MCF 10A (cell line): ENCODE data around the gene MINDY1. TPM values are rescaled to one million over a fixed set of nuclear protein-coding genes. Genes with fewer than 3 reads are reported as not detected.

Experiments
- BruUV-seq: library from RNA; stranded (reverse); fragments of 400-500 nt; replicated peaks from 2 replicates; lab custom pipeline; 2021; lab: Mats Ljungman, UMichigan
- CTCF ChIA-PET: fragments of 300-600 bp; sonication (Branson Sonifier 250); formaldehyde crosslinking; extraction: SDS; loops from one replicate; lab custom pipeline; 2021; ENCODE audit warnings: antibody characterized with exemption, inconsistent platforms; lab: Yijun Ruan, JAX
- POLR2A ChIA-PET: fragments of 300-600, 350-650 bp; sonication (Branson Sonifier 250); formaldehyde crosslinking; extraction: SDS; loops from one replicate; lab custom pipeline; 2020; ENCODE audit warnings: antibody characterized with exemption, inconsistent platforms; lab: Yijun Ruan, JAX
- DNase-seq: peaks from one replicate; pipeline ENCODE4 v3.0.0-alpha.2; 2018; ENCODE audit not compliant: unreplicated experiment
- H3K27ac Mint-ChIP-seq: one replicate; pipeline ENCODE4 v1.8.0; 2022; ENCODE audit warnings: mild to moderate bottlenecking, low read depth, mixed read lengths; ENCODE audit not compliant: unreplicated experiment
- H3K27me3 Mint-ChIP-seq: one replicate; pipeline ENCODE4 v1.8.0; 2022; ENCODE audit warnings: mixed read lengths; ENCODE audit not compliant: insufficient read depth, unreplicated experiment
- H3K36me3 Mint-ChIP-seq: one replicate; pipeline ENCODE4 v1.8.0; 2022; ENCODE audit warnings: mild to moderate bottlenecking, moderate library complexity, mixed read lengths; ENCODE audit not compliant: insufficient read depth, unreplicated experiment
- H3K4me1 Mint-ChIP-seq: one replicate; pipeline ENCODE4 v1.8.0; 2022; ENCODE audit warnings: mixed read lengths; ENCODE audit not compliant: insufficient read depth, unreplicated experiment
- H3K4me3 Mint-ChIP-seq: one replicate; pipeline ENCODE4 v1.8.0; 2022; ENCODE audit warnings: mild to moderate bottlenecking, moderate library complexity, mixed read lengths; ENCODE audit not compliant: unreplicated experiment
- H3K9me3 Mint-ChIP-seq: one replicate; pipeline ENCODE4 v1.8.0; 2022; ENCODE audit warnings: mixed read lengths; ENCODE audit not compliant: unreplicated experiment
- intact Hi-C: fragments of 100-400 bp; cut with micrococcal nuclease; formaldehyde crosslinking; loops from 2 replicates; pipeline ENCODE4 v1.14.1; 2022
- total RNA-seq: library from RNA; stranded (reverse); gene quantifications from 2 replicates; pipeline ENCODE4 v1.2.3, GENCODE V29; 2022
- TF ChIP-seq, protein P1 (sequence below): fragments of 200-600 bp; IDR thresholded peaks from one replicate; pipeline ENCODE4 v1.8.0; 2022; ENCODE audit warnings: antibody characterized with exemption, mild to moderate bottlenecking; ENCODE audit not compliant: unreplicated experiment

The MINDY1 gene
- total RNA-seq, 1 experiment from 2014 or later: 8.9 TPM

DNA sequence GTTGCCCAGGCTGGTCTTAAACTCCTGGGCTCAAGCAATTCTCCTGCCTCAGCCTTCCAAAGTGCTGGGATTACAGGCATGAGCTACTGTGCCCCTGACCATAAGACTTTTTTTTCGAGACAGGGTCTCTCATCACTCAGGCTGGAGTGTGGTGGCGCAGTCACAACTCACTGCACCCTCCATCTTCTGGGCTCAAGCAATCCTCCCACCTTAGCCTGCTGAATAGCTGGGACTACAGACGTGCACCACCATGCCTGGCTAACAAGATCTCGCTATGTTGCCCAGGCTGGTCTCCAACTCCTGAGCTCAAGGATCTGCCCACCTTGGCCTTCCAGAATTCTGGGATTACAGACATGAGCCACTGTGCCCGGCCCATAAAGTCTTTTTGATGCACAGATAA is 42.8 kb upstream of the MINDY1 start:
- H3K27me3 Mint-ChIP-seq: no peaks in the 10 kb centered on the region
- peaks cover 49% of the 10 kb centered on the region for H3K36me3 Mint-ChIP-seq
- POLR2A ChIA-PET: interaction anchor here (0.7 to 9.7 kb wide), 6 partner anchors 10 to 623 kb away, joined by 3 to 90 read pairs (median 3); partner anchors contain the start of genes CDC42SE1, MINDY1 and MLLT11
- DNase-seq: no peak
- BruUV-seq: no TSS peak
- no peak overlapping the region for H3K4me3 Mint-ChIP-seq
- H3K4me1 Mint-ChIP-seq: peaks cover 21% of the 10 kb centered on the region
- TF ChIP-seq, protein P1, sequence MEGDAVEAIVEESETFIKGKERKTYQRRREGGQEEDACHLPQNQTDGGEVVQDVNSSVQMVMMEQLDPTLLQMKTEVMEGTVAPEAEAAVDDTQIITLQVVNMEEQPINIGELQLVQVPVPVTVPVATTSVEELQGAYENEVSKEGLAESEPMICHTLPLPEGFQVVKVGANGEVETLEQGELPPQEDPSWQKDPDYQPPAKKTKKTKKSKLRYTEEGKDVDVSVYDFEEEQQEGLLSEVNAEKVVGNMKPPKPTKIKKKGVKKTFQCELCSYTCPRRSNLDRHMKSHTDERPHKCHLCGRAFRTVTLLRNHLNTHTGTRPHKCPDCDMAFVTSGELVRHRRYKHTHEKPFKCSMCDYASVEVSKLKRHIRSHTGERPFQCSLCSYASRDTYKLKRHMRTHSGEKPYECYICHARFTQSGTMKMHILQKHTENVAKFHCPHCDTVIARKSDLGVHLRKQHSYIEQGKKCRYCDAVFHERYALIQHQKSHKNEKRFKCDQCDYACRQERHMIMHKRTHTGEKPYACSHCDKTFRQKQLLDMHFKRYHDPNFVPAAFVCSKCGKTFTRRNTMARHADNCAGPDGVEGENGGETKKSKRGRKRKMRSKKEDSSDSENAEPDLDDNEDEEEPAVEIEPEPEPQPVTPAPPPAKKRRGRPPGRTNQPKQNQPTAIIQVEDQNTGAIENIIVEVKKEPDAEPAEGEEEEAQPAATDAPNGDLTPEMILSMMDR: no peak
- intact Hi-C loops: no loop called here
- CTCF ChIA-PET: interaction anchor here (0.6 to 1.4 kb wide), 5 partner anchors 16 to 1648 kb away, joined by 3 to 7 read pairs (median 4); partner anchors contain the start of gene TNFAIP8L2
- H3K27ac Mint-ChIP-seq: no peak overlapping the region
- no peaks in the 10 kb centered on the region for H3K9me3 Mint-ChIP-seq

DNA sequence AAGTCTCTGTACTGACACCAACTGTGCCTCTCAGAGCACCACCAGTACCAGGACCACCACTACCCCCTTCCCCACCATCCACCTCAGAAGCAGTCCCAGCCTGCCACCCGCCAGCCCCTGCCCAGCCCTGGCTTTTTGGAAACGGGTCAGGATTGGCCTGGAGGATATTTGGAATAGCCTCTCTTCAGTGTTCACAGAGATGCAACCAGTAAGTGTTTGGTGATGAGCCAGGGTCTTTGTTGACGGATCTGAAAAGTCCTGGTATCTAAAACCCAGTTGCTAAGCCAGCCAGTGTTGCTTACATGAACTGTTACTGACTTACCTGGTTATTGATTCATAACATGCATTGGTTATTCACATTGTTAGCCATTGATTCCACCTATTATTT is 41.9 kb upstream of the MINDY1 start:
- ChIA-PET POLR2A (interaction anchor here (0.6 to 9.7 kb wide), 10 partner anchors 10 to 567 kb away, joined by 3 to 90 read pairs (median 8); partner anchors contain the start of genes CDC42SE1, LYSMD1, MINDY1 and MLLT11), CTCF (interaction anchor here (0.6 to 2.5 kb wide), 6 partner anchors 9 to 24 kb away, joined by 3 to 17 read pairs (median 4); no protein-coding TSS in a partner anchor)
- peaks cover 21% of the 10 kb centered on the region for H3K4me1 Mint-ChIP-seq
- DNase-seq: no peak
- TF ChIP-seq, protein P1: peak; percentile 36
- no peaks in the 10 kb centered on the region for H3K9me3 Mint-ChIP-seq
- no peaks in the 10 kb centered on the region for H3K27me3 Mint-ChIP-seq
- H3K36me3 Mint-ChIP-seq: peaks cover 40% of the 10 kb centered on the region
- BruUV-seq: no TSS peak
- intact Hi-C loops: no loop called here
- H3K4me3 Mint-ChIP-seq: peak overlapping the region; percentile 85
- H3K27ac Mint-ChIP-seq: peak overlapping the region; percentile 79

DNA sequence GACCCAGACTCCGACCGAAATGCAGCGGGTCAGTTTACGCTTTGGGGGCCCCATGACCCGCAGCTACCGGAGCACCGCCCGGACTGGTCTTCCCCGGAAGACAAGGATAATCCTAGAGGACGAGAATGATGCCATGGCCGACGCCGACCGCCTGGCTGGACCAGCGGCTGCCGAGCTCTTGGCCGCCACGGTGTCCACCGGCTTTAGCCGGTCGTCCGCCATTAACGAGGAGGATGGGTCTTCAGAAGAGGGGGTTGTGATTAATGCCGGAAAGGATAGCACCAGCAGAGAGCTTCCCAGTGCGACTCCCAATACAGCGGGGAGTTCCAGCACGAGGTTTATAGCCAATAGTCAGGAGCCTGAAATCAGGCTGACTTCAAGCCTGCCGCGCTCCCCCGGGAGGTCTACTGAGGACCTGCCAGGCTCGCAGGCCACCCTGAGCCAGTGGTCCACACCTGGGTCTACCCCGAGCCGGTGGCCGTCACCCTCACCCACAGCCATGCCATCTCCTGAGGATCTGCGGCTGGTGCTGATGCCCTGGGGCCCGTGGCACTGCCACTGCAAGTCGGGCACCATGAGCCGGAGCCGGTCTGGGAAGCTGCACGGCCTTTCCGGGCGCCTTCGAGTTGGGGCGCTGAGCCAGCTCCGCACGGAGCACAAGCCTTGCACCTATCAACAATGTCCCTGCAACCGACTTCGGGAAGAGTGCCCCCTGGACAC is 41.4 kb upstream of the MINDY1 start:
- H3K9me3 Mint-ChIP-seq: no peaks in the 10 kb centered on the region
- TF ChIP-seq, protein P1: no peak
- H3K36me3 Mint-ChIP-seq: peaks cover 35% of the 10 kb centered on the region
- peak overlapping the region; percentile 85 for H3K4me3 Mint-ChIP-seq
- TSS peak; percentile 70 for BruUV-seq
- H3K27ac Mint-ChIP-seq: peak overlapping the region; percentile 79
- peaks cover 21% of the 10 kb centered on the region for H3K4me1 Mint-ChIP-seq
- POLR2A ChIA-PET: interaction anchor here (0.6 to 9.7 kb wide), 17 partner anchors 10 to 710 kb away, joined by 3 to 90 read pairs (median 4); partner anchors contain the start of genes CDC42SE1, LYSMD1, MINDY1 and MLLT11
- H3K27me3 Mint-ChIP-seq: no peaks in the 10 kb centered on the region
- DNase-seq: peak; percentile 79
- CTCF ChIA-PET: interaction anchor here (0.5 to 2.5 kb wide), 12 partner anchors 9 to 131 kb away, joined by 3 to 17 read pairs (median 4); no protein-coding TSS in a partner anchor
- intact Hi-C loops: no loop called here

DNA sequence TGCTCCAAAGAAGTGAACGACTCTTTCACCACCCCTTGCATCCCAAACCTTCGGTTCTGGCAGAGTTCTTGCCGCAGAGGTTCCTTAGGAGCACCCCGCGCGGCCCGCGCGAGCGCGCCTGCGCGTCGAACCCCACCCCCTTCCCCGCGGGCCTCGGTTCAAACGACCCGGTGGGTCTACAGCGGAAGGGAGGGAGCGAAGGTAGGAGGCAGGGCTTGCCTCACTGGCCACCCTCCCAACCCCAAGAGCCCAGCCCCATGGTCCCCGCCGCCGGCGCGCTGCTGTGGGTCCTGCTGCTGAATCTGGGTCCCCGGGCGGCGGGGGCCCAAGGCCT is 40.9 kb upstream of the MINDY1 start, which contains the start of gene C1orf56:
Gene C1orf56, plus strand, starts transcription at position 161 of the 334 bp plus-strand sequence. Its CDS starts 97 bp downstream, at position 258.
- intact Hi-C loops: no loop called here

More for the DNA sequence above, 40.9 kb upstream of the MINDY1 start, which contains the start of gene C1orf56:
- no peaks in the 10 kb centered on the region for H3K27me3 Mint-ChIP-seq
- peaks cover 21% of the 10 kb centered on the region for H3K4me1 Mint-ChIP-seq
- TF ChIP-seq, protein P1: no peak
- H3K27ac Mint-ChIP-seq: peak within 1 kb of the TSS; percentile 79
- ChIA-PET POLR2A (interaction anchor here (0.6 to 9.7 kb wide), 18 partner anchors 9 to 813 kb away, joined by 3 to 90 read pairs (median 4); partner anchors contain the start of genes CDC42SE1, LYSMD1, MINDY1 and MLLT11), CTCF (interaction anchor here (0.6 to 2.5 kb wide), 12 partner anchors 8 to 123 kb away, joined by 3 to 17 read pairs (median 4); no protein-coding TSS in a partner anchor)
- H3K4me3 Mint-ChIP-seq: peak within 1 kb of the TSS; percentile 85
- no peaks in the 10 kb centered on the region for H3K9me3 Mint-ChIP-seq
- no TSS peak for BruUV-seq
- peaks cover 30% of the 10 kb centered on the region for H3K36me3 Mint-ChIP-seq
- DNase-seq: peak; percentile 61
